PC-3 (cell line): Measurements from ENCODE around the gene ARHGAP9. TPM values are rescaled to one million over a fixed set of nuclear protein-coding genes. Genes with fewer than 3 reads are reported as not detected.
"Not testable (repeated sequence)": the region's sequence is repeated elsewhere in the genome, so short reads cannot be mapped to it uniquely, and the experiment has no call there.

Source experiments
- ATAC-seq: fragments of 200-7000 bp; cut with Tn5 transposase; 2 replicates; pipeline ENCODE4 v1.9.1; 2020; ENCODE audit warnings: mild to moderate bottlenecking, moderate library complexity
- BruUV-seq: library from RNA; stranded (reverse); fragments of 400-500 nt; replicated peaks from 2 replicates; lab custom pipeline; 2021; lab: Mats Ljungman, UMichigan
- CTCF ChIA-PET: fragments of 300-600 bp; sonication (Branson Sonifier 250); formaldehyde crosslinking; loops from one replicate; lab custom pipeline; 2022; ENCODE audit warnings: antibody characterized with exemption; lab: Charles Lee
- POLR2A ChIA-PET: fragments of 300-600 bp; sonication (Branson Sonifier 250); formaldehyde crosslinking; loops from one replicate; lab custom pipeline; 2022; ENCODE audit warnings: antibody characterized with exemption; ENCODE audit not compliant: unreplicated experiment; lab: Charles Lee
- DNase-seq: peaks from one replicate; pipeline ENCODE4 v3.0.0-alpha.2; 2015
- H2AFZ ChIP-seq: fragments of 300-600 bp; sonication (generic); 2 replicates; pipeline ENCODE4 v1.6.0; 2016; ENCODE audit warnings: antibody characterized with exemption, low read length
- H3F3A ChIP-seq: fragments of 300-600 bp; sonication (generic); one replicate; pipeline ENCODE4 v1.6.0; 2017; ENCODE audit warnings: antibody characterized with exemption, low read length, control low read depth, mild to moderate bottlenecking; ENCODE audit not compliant: unreplicated experiment
- H3K27ac ChIP-seq: fragments of 300-600 bp; sonication (generic); 2 replicates; pipeline ENCODE4 v1.5.1; 2016; ENCODE audit warnings: mild to moderate bottlenecking, low read length
- H3K27me3 ChIP-seq: fragments of 300-600 bp; sonication (generic); 2 replicates; pipeline ENCODE4 v1.6.1; 2016; ENCODE audit warnings: low read length, mixed read lengths
- H3K36me3 ChIP-seq: fragments of 300-600 bp; sonication (generic); 2 replicates; pipeline ENCODE4 v1.6.1; 2016; ENCODE audit warnings: low read depth, mixed run types, low read length, mixed read lengths
- H3K4me1 ChIP-seq: fragments of 300-600 bp; sonication (generic); 2 replicates; pipeline ENCODE4 v1.5.1; 2016; ENCODE audit warnings: low read length; ENCODE audit not compliant: insufficient read depth
- H3K4me2 ChIP-seq: fragments of 300-600 bp; sonication (generic); 2 replicates; pipeline ENCODE4 v1.6.0; 2016; ENCODE audit warnings: low read length
- H3K4me3 ChIP-seq: fragments of 300-600 bp; sonication (generic); 2 replicates; pipeline ENCODE4 v1.5.1; 2016; ENCODE audit warnings: mild to moderate bottlenecking, low read length, mixed read lengths
- H3K79me2 ChIP-seq: fragments of 300-600 bp; sonication (generic); 2 replicates; pipeline ENCODE4 v1.6.1; 2017; ENCODE audit warnings: low read length, mixed read lengths
- H3K9ac ChIP-seq: fragments of 300-600 bp; sonication (generic); 2 replicates; pipeline ENCODE4 v1.6.0; 2016; ENCODE audit warnings: mild to moderate bottlenecking, low read length
- H3K9me2 ChIP-seq: fragments of 300-600 bp; sonication (generic); replicated peaks from 2 replicates; pipeline ENCODE4 v1.6.1; 2016; ENCODE audit warnings: mixed run types, low read length, mixed read lengths
- H3K9me3 ChIP-seq: fragments of 300-600 bp; sonication (generic); 2 replicates; pipeline ENCODE4 v1.6.1; 2016; ENCODE audit warnings: low read length, mixed read lengths
- H4K20me1 ChIP-seq: fragments of 300-600 bp; sonication (generic); 2 replicates; pipeline ENCODE4 v1.6.1; 2016; ENCODE audit warnings: low read length, mixed read lengths
- CTCF ChIP-seq: fragments of 300-600 bp; sonication (generic); conservative IDR thresholded peaks from 2 replicates; pipeline ENCODE4 v1.5.1; 2017; ENCODE audit warnings: antibody characterized with exemption, low read depth, mild to moderate bottlenecking, low read length
- EZH2 ChIP-seq: fragments of 300-600 bp; sonication (generic); IDR thresholded peaks from one replicate; pipeline ENCODE4 v1.6.1; 2017; ENCODE audit warnings: antibody characterized with exemption, mild to moderate bottlenecking, low read length; ENCODE audit not compliant: unreplicated experiment
- EZH2phosphoT487 ChIP-seq: fragments of 300-600 bp; sonication (generic); IDR thresholded peaks from 2 replicates; pipeline ENCODE4 v1.6.1; 2018; ENCODE audit warnings: mild to moderate bottlenecking, antibody characterized with exemption, low read length, borderline replicate concordance
- intact Hi-C: fragments of 100-400 bp; cut with micrococcal nuclease; formaldehyde crosslinking; loops from 2 replicates; pipeline ENCODE4 v1.9.0; 2023
- total RNA-seq: library from RNA; depleted of rRNA; stranded (reverse); fragments of >200 nt; gene quantifications from 2 replicates; pipeline ENCODE4 v1.2.3, GENCODE V29; 2014

Gene ARHGAP9
- total RNA-seq, 1 experiment from 2014 or later: not detected

DNA sequence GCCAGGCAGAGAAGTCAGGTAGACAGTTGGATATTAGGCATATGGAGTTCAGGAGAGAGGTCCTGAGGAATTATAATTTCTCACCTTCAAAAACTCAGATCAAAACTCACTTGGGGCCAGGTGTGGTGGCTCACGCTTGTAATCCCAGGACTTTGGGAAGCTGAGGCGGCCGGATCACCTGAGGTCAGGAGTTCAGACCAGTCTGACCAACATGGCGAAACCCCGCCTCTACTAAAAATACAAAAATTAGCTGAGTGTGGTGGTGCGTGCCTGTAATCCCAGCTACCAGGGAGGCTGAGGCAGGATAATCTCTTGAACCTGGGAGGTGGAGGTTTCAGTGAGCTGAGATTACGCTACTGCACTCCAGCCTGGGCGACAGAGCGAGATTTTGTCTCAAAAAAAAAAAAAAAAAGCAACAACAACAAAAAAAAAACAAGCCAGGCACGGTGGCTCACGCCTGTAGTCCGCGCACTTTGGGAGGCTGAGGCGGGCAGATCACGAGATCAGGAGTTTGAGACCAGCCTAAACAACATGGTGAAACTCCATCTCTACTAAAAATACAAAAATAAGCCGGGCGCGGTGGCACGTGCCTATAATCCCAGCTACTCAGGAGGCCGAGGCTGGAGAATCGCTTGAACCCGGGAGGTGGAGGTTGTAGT is 22.8 kb upstream of the ARHGAP9 start:
- H3K27ac ChIP-seq, DNase-seq, H3K9ac ChIP-seq, ATAC-seq, H3K4me3 ChIP-seq, BruUV-seq, H3F3A ChIP-seq, intact Hi-C loops, POLR2A ChIA-PET, H2AFZ ChIP-seq, H3K9me2 ChIP-seq, H3K79me2 ChIP-seq, CTCF ChIA-PET, H3K4me2 ChIP-seq, H3K27me3 ChIP-seq, H3K4me1 ChIP-seq, H3K9me3 ChIP-seq, H4K20me1 ChIP-seq: not testable (repeated sequence)
- H3K36me3 ChIP-seq: peaks cover 42% of the 10 kb centered on the region

- Histone ChIP-seq H3K79me2 (no peaks in the 10 kb centered on the region), H3K36me3 (peaks cover 48% of the 10 kb centered on the region), H3K27me3 (no peaks in the 10 kb centered on the region), H3K4me3 (no peak overlapping the region), H3K4me2 (no peak overlapping the region), H3F3A (no peaks in the 10 kb centered on the region), H3K9me3 (no peaks in the 10 kb centered on the region), H3K9ac (no peak overlapping the region), H3K4me1 (no peaks in the 10 kb centered on the region), H3K27ac (no peak overlapping the region), H2AFZ (no peak overlapping the region), H3K9me2 (no peaks in the 10 kb centered on the region), H4K20me1 (no peaks in the 10 kb centered on the region)
- intact Hi-C loops: no loop called here
- TF ChIP-seq CTCF (no peak), EZH2 (no peak), EZH2phosphoT487 (no peak)
- no peak for ATAC-seq
- POLR2A ChIA-PET: interaction anchor here (0.6 kb wide), 1 partner anchor 34 kb away, joined by 3 read pairs; no protein-coding TSS in a partner anchor
- BruUV-seq: no TSS peak
- CTCF ChIA-PET: no interaction called here
- DNase-seq: no peak
Measured at GRCh38 chr12:57500213-57500612, 20.5 kb upstream of the ARHGAP9 start.

DNA sequence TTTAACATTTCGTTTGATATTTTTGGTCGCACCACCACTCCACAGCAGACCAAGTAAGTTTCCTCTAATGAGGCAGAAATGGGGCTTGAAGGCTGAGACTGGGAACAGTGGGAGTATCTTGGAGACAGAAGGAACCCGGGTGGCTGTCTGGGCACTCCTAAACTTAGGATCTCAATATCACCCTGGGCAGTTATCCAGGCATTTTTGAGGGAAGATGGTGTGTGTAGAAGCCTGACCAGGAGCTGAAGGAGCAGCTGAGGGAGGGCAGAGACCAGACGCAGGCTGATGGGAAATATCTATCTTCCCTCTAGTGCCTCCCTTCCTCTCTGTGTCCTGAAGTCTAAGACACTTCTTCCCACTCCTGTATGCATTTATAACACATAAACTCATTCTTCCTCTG is 18.9 kb upstream of the ARHGAP9 start:
- no peak overlapping the region for H3K4me3 ChIP-seq
- H3F3A ChIP-seq: no peaks in the 10 kb centered on the region
- TF ChIP-seq EZH2 (no peak), EZH2phosphoT487 (no peak), CTCF (no peak)
- no peak overlapping the region for H2AFZ ChIP-seq
- intact Hi-C loops: no loop called here
- no peaks in the 10 kb centered on the region for H3K27me3 ChIP-seq
- BruUV-seq: no TSS peak
- ChIA-PET POLR2A (no interaction called here), CTCF (no interaction called here)
- no peaks in the 10 kb centered on the region for H3K9me3 ChIP-seq
- no peaks in the 10 kb centered on the region for H4K20me1 ChIP-seq
- H3K9ac ChIP-seq: no peak overlapping the region
- H3K4me2 ChIP-seq: no peak overlapping the region
- no peaks in the 10 kb centered on the region for H3K9me2 ChIP-seq
- ATAC-seq (no peak), DNase-seq (no peak)
- no peaks in the 10 kb centered on the region for H3K79me2 ChIP-seq
- H3K4me1 ChIP-seq: no peaks in the 10 kb centered on the region
- peaks cover 42% of the 10 kb centered on the region for H3K36me3 ChIP-seq
- no peak overlapping the region for H3K27ac ChIP-seq
